Caco-2 (cell line): Measurements from ENCODE around the gene KIF19. TPM values are rescaled to one million over a fixed set of nuclear protein-coding genes. Genes with fewer than 3 reads are reported as not detected.
"Not testable (repeated sequence)": the region's sequence is repeated elsewhere in the genome, so short reads cannot be mapped to it uniquely, and the experiment has no call there.

Source experiments
- BruUV-seq: library from RNA; stranded (reverse); fragments of 400-500 nt; replicated peaks from 2 replicates; lab custom pipeline; 2021; lab: Mats Ljungman, UMichigan
- CTCF ChIA-PET: fragments of 300-600 bp; sonication (Branson Sonifier 250); formaldehyde crosslinking; loops from one replicate; lab custom pipeline; 2022; ENCODE audit warnings: antibody characterized with exemption; lab: Charles Lee
- POLR2A ChIA-PET: fragments of 300-600 bp; sonication (Branson Sonifier 250); formaldehyde crosslinking; loops from one replicate; lab custom pipeline; 2022; ENCODE audit warnings: antibody characterized with exemption; lab: Charles Lee
- DNase-seq, 2 experiments: peaks; one replicate each; pipeline versions ENCODE4 v3.0.0 to v3.0.0-alpha.2; 2020 to 2022
- H3K27me3 ChIP-seq: replicated peaks from 2 replicates; pipeline ENCODE4 v1.6.0; 2011; ENCODE audit warnings: low read length; ENCODE audit not compliant: control insufficient read depth, insufficient read depth
- H3K36me3 ChIP-seq: 2 replicates; pipeline ENCODE4 v1.5.1; 2011; ENCODE audit warnings: low read length; ENCODE audit not compliant: control insufficient read depth, insufficient read depth
- H3K4me1 ChIP-seq: fragments of 250-450 bp; sonication (Bioruptor Pico); 2 replicates; pipeline ENCODE4 v1.5.1; 2020; ENCODE audit warnings: mild to moderate bottlenecking
- H3K4me3 ChIP-seq: 2 replicates; pipeline ENCODE4 v1.5.1; 2011; ENCODE audit warnings: low read depth, mild to moderate bottlenecking, control low read depth, low read length
- H3K9me3 ChIP-seq: fragments of 250-450 bp; sonication (Bioruptor Pico); 2 replicates; pipeline ENCODE4 v1.5.1; 2020; ENCODE audit warnings: mild to moderate bottlenecking, moderate library complexity
- H3K27ac Mint-ChIP-seq: one replicate; pipeline ENCODE4 v1.8.0; 2022; ENCODE audit warnings: mixed read lengths; ENCODE audit not compliant: unreplicated experiment
- H3K27me3 Mint-ChIP-seq: one replicate; pipeline ENCODE4 v1.8.0; 2022; ENCODE audit warnings: mixed read lengths; ENCODE audit not compliant: insufficient read depth, unreplicated experiment
- H3K36me3 Mint-ChIP-seq: one replicate; pipeline ENCODE4 v1.8.0; 2022; ENCODE audit warnings: mild to moderate bottlenecking, mixed read lengths; ENCODE audit not compliant: insufficient read depth, unreplicated experiment
- H3K4me1 Mint-ChIP-seq: one replicate; pipeline ENCODE4 v1.8.0; 2022; ENCODE audit warnings: low read depth, mixed read lengths; ENCODE audit not compliant: unreplicated experiment
- H3K4me3 Mint-ChIP-seq: one replicate; pipeline ENCODE4 v1.8.0; 2022; ENCODE audit warnings: mild to moderate bottlenecking, moderate library complexity, mixed read lengths; ENCODE audit not compliant: unreplicated experiment
- H3K9me3 Mint-ChIP-seq: one replicate; pipeline ENCODE4 v1.8.0; 2022; ENCODE audit warnings: mixed read lengths; ENCODE audit not compliant: unreplicated experiment
- CTCF ChIP-seq, 2 experiments: fragments of 200-600 bp in 1 of 2; IDR thresholded peaks; 1 replicate in 1 of 2; 2 replicates in 1 of 2; pipeline versions ENCODE4 v1.5.1 to v1.8.0; 2011 to 2022; ENCODE audit warnings: antibody characterized with exemption in 1 of 2, control low read depth in 1 of 2, inconsistent platforms in 1 of 2, low read depth in 1 of 2, low read length in 1 of 2, mild to moderate bottlenecking in 1 of 2, moderate library complexity in 1 of 2; ENCODE audit not compliant: insufficient read depth in 1 of 2, severe bottlenecking in 1 of 2, unreplicated experiment in 1 of 2
- intact Hi-C: fragments of 100-400 bp; cut with micrococcal nuclease; formaldehyde crosslinking; loops from one replicate; pipeline ENCODE4 v1.10.0; 2022; ENCODE audit not compliant: unreplicated experiment
- total RNA-seq: library from RNA; stranded (reverse); gene quantifications from 2 replicates; pipeline ENCODE4 v1.2.3, GENCODE V29; 2022

Gene KIF19
- total RNA-seq, 1 experiment from 2014 or later, result not detected

DNA sequence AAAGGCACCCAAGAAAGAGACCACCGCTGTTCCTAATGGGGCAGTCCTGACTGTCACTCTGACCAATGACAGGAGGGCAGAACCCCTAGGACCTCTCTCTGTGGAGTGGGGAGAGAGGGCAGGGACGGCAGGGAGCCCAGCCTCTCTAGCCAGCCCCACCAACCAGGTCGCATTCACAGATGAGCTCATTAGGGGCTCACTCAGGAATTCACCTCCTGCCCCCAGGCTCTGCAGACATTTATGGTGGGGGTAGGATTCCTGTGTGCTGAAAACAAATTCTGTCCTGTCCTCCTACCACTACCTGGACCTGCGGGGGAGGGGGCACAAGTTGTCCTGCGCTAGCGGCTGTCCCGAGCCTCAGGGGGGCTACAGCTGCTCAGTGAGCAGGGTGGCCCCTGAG, 78.2 kb downstream of the KIF19 start:
- no peak overlapping the region for H3K27ac Mint-ChIP-seq
- no peak for DNase-seq
- H3K9me3 Mint-ChIP-seq, result no peaks in the 10 kb centered on the region
- BruUV-seq, result no TSS peak
- H3K4me3 Mint-ChIP-seq, result no peak overlapping the region
- no peaks in the 10 kb centered on the region for H3K4me1 ChIP-seq
- H3K36me3 Mint-ChIP-seq, result no peaks in the 10 kb centered on the region
- CTCF ChIA-PET, result no interaction called here
- H3K27me3 Mint-ChIP-seq, result no peaks in the 10 kb centered on the region
- H3K27me3 ChIP-seq, result no peaks in the 10 kb centered on the region
- POLR2A ChIA-PET, result no interaction called here
- intact Hi-C loops, result no loop called here
- peaks cover 6% of the 10 kb centered on the region for H3K4me1 Mint-ChIP-seq
- no peaks in the 10 kb centered on the region for H3K36me3 ChIP-seq
- H3K9me3 ChIP-seq, result no peaks in the 10 kb centered on the region
- no peak overlapping the region for H3K4me3 ChIP-seq
- no peak for TF ChIP-seq CTCF (IDR thresholded peaks at IDR 0.05; ENCODE audit: insufficient read depth in 1 of 2, low read depth in 1 of 2, low read length in 1 of 2, severe bottlenecking in 1 of 2, unreplicated experiment in 1 of 2)

- POLR2A ChIA-PET, result no interaction called here
- no peaks in the 10 kb centered on the region for H3K9me3 ChIP-seq
- no TSS peak for BruUV-seq
Measured at GRCh38 chr17:74404789-74405188, 78.8 kb downstream of the KIF19 start.

GRCh38 chr17:74405311-74405710, 79.3 kb downstream of the KIF19 start:
- CTCF ChIA-PET, H3K27me3 ChIP-seq, H3K4me1 ChIP-seq, H3K4me3 ChIP-seq, POLR2A ChIA-PET, H3K4me3 Mint-ChIP-seq, H3K36me3 ChIP-seq, DNase-seq, H3K9me3 ChIP-seq, H3K27ac Mint-ChIP-seq, BruUV-seq, H3K9me3 Mint-ChIP-seq, H3K36me3 Mint-ChIP-seq, H3K27me3 Mint-ChIP-seq, H3K4me1 Mint-ChIP-seq, intact Hi-C loops: not testable (repeated sequence)

More at GRCh38 chr17:74404789-74405188, 78.8 kb downstream of the KIF19 start:
- Mint-ChIP-seq H3K4me3 (no peak overlapping the region), H3K36me3 (no peaks in the 10 kb centered on the region), H3K27ac (no peak overlapping the region), H3K4me1 (peaks cover 6% of the 10 kb centered on the region), H3K27me3 (no peaks in the 10 kb centered on the region), H3K9me3 (no peaks in the 10 kb centered on the region)
- DNase-seq, result no peak
- Histone ChIP-seq H3K27me3 (no peaks in the 10 kb centered on the region), H3K4me3 (no peak overlapping the region), H3K36me3 (no peaks in the 10 kb centered on the region), H3K4me1 (0 out of 2 replicates have a peak, but pooled peaks cover under 1% of the 10 kb centered on the region)
- CTCF ChIA-PET, result no interaction called here
- intact Hi-C loops, result no loop called here
- TF ChIP-seq CTCF (IDR thresholded peaks at IDR 0.05; ENCODE audit: insufficient read depth in 1 of 2, low read depth in 1 of 2, low read length in 1 of 2, severe bottlenecking in 1 of 2, unreplicated experiment in 1 of 2), result no peak

Other genes starting within 250 kb of the KIF19 start
- 1,319 and 1,408 TPM in 2 replicates for gene RPL38, start 122.5 kb upstream of the KIF19 start, total RNA-seq
- gene TTYH2, start 112.7 kb upstream of the KIF19 start, total RNA-seq, result 4.6 and 5.4 TPM in 2 replicates
- gene DNAI2, start 52.0 kb upstream of the KIF19 start, total RNA-seq, result not detected in 2 replicates
- gene BTBD17, start 35.6 kb downstream of the KIF19 start, total RNA-seq, result not detected in 2 replicates
- gene GPR142, start 41.3 kb downstream of the KIF19 start, total RNA-seq, result not detected in 2 replicates
- 75.0 and 83.2 TPM in 2 replicates for gene GPRC5C, start 105.9 kb downstream of the KIF19 start, total RNA-seq
- gene CD300A, start 140.4 kb downstream of the KIF19 start, total RNA-seq, result not detected in 2 replicates
- not detected in 2 replicates for gene CD300LB, start 205.2 kb downstream of the KIF19 start, total RNA-seq
- not detected in 2 replicates for gene CD300C, start 219.9 kb downstream of the KIF19 start, total RNA-seq
- gene CD300H, start 241.3 kb downstream of the KIF19 start, total RNA-seq, result not detected in 2 replicates